Esophagus muscularis mucosa (tissue), 4 donors: Measurements from ENCODE around the gene NKAIN1. TPM values are rescaled to one million over a fixed set of nuclear protein-coding genes. Genes with fewer than 3 reads are reported as not detected.
"Not testable (repeated sequence)": the region's sequence is repeated elsewhere in the genome, so short reads cannot be mapped to it uniquely, and the experiment has no call there.

Source experiments
- DNase-seq: peaks from one replicate; pipeline ENCODE4 v3.0.0-alpha.2; 2017; ENCODE audit errors: extremely low spot score
- H3K27ac ChIP-seq, 4 donors: fragments of 200-600 bp; sonication (generic); replicated peaks in 1 of 4; 1 replicate in 3 of 4; 2 replicates in 1 of 4; pipeline ENCODE4 v1.5.1; 2016 to 2019; ENCODE audit warnings: mild to moderate bottlenecking in 1 of 4
- H3K27me3 ChIP-seq, 4 donors: fragments of 200-600 bp; sonication (generic); one replicate each; pipeline versions ENCODE4 v1.5.1 to v1.6.0; 2016 to 2019
- H3K36me3 ChIP-seq, 4 donors: fragments of 200-600 bp; sonication (generic); one replicate each; pipeline ENCODE4 v1.5.1; 2016 to 2019
- H3K4me1 ChIP-seq, 4 donors: fragments of 200-600 bp; sonication (generic); one replicate each; pipeline ENCODE4 v1.5.1; 2016 to 2019
- H3K4me3 ChIP-seq, 4 donors: fragments of 200-600 bp; sonication (generic); 1 replicate in 2 of 4; 2 replicates in 2 of 4; pipeline ENCODE4 v1.5.1; 2016 to 2019; ENCODE audit warnings: mild to moderate bottlenecking in 4 of 4, moderate library complexity in 1 of 4
- H3K9me3 ChIP-seq, 4 donors: fragments of 200-600 bp; sonication (generic); 1 replicate in 3 of 4; 2 replicates in 1 of 4; pipeline ENCODE4 v1.5.1; 2016 to 2019
- EP300 ChIP-seq: sonication (generic); formaldehyde crosslinking; IDR thresholded peaks from one replicate; pipeline ENCODE4 v1.6.1; 2017; ENCODE audit warnings: antibody characterized with exemption
- POLR2A ChIP-seq: fragments of 450-650 bp; IDR thresholded peaks from one replicate; pipeline ENCODE4 v1.6.1; 2017; ENCODE audit warnings: antibody characterized with exemption, moderate library complexity, mild to moderate bottlenecking, low read depth
- POLR2AphosphoS5 ChIP-seq, 2 donors: sonication (generic); formaldehyde crosslinking; IDR thresholded peaks; one replicate each; pipeline ENCODE4 v1.6.1; 2017; ENCODE audit warnings: antibody characterized with exemption in 2 of 2
- WGBS: methylation state at CpG from one replicate; pipeline ENCODE4 v1.1.5; 2018; 5-methylcytosine and 5-hydroxymethylcytosine counted together
- intact Hi-C: fragments of 100-400 bp; cut with DNase I; formaldehyde crosslinking; loops from one replicate; pipeline ENCODE4 v1.15.1; 2023
- total RNA-seq, 4 donors: library from RNA; depleted of rRNA; stranded (reverse); fragments of >200 nt; gene quantifications; one replicate each; pipeline versions ENCODE4 v1.1.0 to v1.2.1, GENCODE V29; 2016
- TF ChIP-seq, protein P1 (sequence below), 3 experiments: fragments of 200-600 bp in 2 of 3; fragments of 450-650 bp in 1 of 3; sonication (generic) in 2 of 3; IDR thresholded peaks; one replicate each; pipeline ENCODE4 v1.5.1; 2017 to 2019; ENCODE audit warnings: antibody characterized with exemption in 3 of 3, mild to moderate bottlenecking in 2 of 3, moderate library complexity in 1 of 3

The NKAIN1 gene
- not detected for total RNA-seq

DNA sequence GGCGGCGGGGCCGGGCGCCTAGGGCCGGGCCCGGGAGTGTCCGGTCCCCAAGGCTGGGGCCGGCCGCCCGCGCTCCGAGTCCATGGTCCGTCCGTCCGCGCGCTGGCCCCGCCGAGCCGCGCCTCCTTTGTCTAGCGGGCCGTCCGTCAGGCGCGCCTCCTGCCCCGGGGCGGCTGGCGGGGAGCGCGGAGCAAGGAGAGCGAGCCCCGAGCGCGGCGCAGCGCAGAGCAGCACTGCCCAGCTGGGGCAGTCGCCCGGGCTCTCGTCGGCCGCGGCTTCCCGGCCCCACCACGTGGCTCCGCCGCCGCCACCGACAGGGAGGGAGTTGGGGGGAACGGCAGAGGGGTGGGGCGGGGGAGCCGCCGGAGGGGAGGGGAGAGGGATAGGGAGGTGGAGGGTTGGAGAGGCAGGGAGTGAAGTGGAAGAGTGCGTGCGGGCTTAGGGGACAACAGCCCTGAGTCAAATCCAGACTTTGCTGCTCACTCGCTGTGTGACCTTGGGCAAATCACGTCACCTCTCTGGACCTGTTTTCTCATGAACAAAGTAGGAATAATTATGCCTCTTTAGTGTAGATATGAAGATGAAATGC, at the start of gene NKAIN1:
Gene NKAIN1, minus strand, starts transcription at position 235 of the 589 bp plus-strand sequence. CDS start 340 bp downstream, outside the sequence.
- Histone ChIP-seq H3K4me3 (peak within 1 kb of the TSS; percentile 35 to 47 (median 43)), H3K9me3 (no peaks in the 10 kb centered on the region), H3K27me3 (peaks cover 0 to 67% (median 26%) of the 10 kb centered on the region in 4 donors), H3K27ac (no peak within 1 kb of the TSS), H3K4me1 (peaks cover 2 to 18% (median 16%) of the 10 kb centered on the region in 4 donors), H3K36me3 (no peaks in the 10 kb centered on the region)
- TF ChIP-seq POLR2A = no peak
- TF ChIP-seq, protein P1, sequence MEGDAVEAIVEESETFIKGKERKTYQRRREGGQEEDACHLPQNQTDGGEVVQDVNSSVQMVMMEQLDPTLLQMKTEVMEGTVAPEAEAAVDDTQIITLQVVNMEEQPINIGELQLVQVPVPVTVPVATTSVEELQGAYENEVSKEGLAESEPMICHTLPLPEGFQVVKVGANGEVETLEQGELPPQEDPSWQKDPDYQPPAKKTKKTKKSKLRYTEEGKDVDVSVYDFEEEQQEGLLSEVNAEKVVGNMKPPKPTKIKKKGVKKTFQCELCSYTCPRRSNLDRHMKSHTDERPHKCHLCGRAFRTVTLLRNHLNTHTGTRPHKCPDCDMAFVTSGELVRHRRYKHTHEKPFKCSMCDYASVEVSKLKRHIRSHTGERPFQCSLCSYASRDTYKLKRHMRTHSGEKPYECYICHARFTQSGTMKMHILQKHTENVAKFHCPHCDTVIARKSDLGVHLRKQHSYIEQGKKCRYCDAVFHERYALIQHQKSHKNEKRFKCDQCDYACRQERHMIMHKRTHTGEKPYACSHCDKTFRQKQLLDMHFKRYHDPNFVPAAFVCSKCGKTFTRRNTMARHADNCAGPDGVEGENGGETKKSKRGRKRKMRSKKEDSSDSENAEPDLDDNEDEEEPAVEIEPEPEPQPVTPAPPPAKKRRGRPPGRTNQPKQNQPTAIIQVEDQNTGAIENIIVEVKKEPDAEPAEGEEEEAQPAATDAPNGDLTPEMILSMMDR (IDR thresholded peaks at IDR 0.05) = no peak
- TF ChIP-seq POLR2AphosphoS5 (IDR thresholded peaks at IDR 0.05) = no peak
- no peak for TF ChIP-seq EP300
- WGBS = 0% methylated on average over 11 of the region's 57 CpGs
- intact Hi-C loops = no loop called here
- DNase-seq = no peak

DNA sequence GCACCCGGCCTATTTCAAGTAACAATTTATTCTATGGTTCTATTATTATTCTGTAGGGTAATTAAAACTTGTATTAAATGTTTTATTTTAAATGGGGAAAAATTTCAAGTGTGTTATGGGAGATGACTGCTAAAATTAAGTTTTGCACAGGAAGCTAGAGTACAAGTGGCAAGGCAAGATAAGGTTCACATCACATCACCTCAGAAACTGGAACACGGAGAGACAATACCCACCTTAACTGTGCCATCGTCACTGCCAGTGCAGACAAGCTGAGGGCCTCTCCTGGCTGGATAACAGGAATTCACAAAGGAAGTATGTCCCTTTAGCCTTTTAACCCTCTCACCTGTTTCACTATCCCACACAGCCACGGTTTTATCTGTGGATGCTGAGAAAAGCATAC, 49.3 kb upstream of the NKAIN1 start:
- Histone ChIP-seq H3K4me3 (no peak overlapping the region), H3K9me3 (no peaks in the 10 kb centered on the region), H3K4me1 (peaks cover 0 to 6% (median 0%) of the 10 kb centered on the region in 4 donors), H3K36me3 (peaks cover 36 to 94% (median 85%) of the 10 kb centered on the region in 4 donors), H3K27me3 (no peaks in the 10 kb centered on the region), H3K27ac (no peak overlapping the region)
- 77% methylated on average over 4 of the region's 4 CpGs for WGBS
- intact Hi-C loops = no loop called here
- no peak for TF ChIP-seq EP300
- no peak for DNase-seq

DNA sequence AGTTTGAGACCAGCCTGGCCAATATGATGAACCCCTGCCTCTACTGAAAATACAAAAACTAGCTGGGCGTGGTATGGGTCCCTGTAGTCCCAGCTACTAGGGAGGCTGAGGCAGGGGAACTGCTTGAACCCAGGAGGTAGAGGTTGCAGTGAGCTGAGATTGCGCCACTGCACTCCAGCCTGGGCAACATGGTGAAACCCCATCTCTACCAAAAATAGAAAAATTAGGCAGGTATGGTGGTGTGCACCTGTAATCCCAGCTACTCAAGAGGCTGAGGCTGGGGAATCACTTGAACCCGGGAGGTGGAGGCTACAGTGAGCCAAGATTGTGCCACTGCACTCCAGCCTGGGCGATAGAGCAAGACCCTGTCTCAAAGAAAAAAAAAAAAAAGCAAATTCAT, 48.1 kb upstream of the NKAIN1 start:
- DNase-seq, H3K4me3 ChIP-seq, intact Hi-C loops, H3K27me3 ChIP-seq, H3K27ac ChIP-seq, H3K4me1 ChIP-seq, H3K9me3 ChIP-seq: not testable (repeated sequence)
- 90% methylated on average over 4 of the region's 4 CpGs for WGBS
- peaks cover 36 to 92% (median 83%) of the 10 kb centered on the region in 4 donors for H3K36me3 ChIP-seq

DNA sequence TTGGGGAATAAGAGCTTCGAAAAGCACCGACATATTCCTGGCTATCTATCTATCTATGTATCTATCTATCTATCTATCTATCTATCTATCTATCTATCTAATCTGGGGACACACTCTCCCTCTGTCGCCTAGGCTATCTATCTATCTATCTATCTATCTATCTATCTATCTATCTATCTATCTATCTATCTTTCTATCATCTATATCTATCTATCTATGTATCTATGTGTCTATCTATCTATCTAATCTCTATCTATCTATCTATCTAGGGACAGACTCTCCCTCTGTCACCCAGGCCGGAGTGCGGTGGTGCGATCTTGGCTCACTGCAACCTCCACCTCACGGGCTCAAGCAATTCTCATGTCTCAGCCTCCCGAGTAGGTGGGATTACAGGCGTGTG, 42.7 kb upstream of the NKAIN1 start:
- intact Hi-C loops, H3K27me3 ChIP-seq, H3K4me1 ChIP-seq, DNase-seq, H3K4me3 ChIP-seq, H3K27ac ChIP-seq, H3K9me3 ChIP-seq: not testable (repeated sequence)
- H3K36me3 ChIP-seq = peaks cover 44 to 92% (median 73%) of the 10 kb centered on the region in 4 donors
- WGBS = 96% methylated on average over 9 of the region's 9 CpGs

DNA sequence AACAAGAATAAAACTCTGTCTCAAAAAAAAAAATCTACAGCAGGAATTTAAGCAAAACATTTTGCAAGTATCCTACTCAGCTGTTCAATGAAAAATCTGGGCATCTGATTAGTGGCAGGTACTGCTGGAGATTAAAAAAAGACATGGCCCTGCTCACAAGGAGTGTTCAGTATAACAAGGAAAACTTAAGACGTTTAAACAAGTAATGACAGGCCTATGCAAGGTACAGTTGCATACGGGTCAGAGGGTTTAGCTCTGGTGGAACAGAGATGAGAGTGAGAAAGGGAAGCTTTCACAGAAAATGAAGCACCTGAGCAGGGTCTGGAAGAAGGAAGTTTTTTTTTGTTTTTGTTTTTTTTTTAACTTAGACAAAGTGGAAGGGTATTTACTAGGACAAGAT, 33.9 kb upstream of the NKAIN1 start:
- Histone ChIP-seq H3K36me3 (peaks cover 17 to 97% (median 74%) of the 10 kb centered on the region in 4 donors), H3K9me3 (no peaks in the 10 kb centered on the region), H3K27ac (no peak overlapping the region), H3K4me1 (peaks cover 0 to 13% (median 8%) of the 10 kb centered on the region in 4 donors), H3K27me3 (no peaks in the 10 kb centered on the region), H3K4me3 (no peak overlapping the region)
- no peak for DNase-seq
- intact Hi-C loops = no loop called here
- TF ChIP-seq POLR2AphosphoS5 (IDR thresholded peaks at IDR 0.05) (no peak), POLR2A (no peak), EP300 (no peak)
- TF ChIP-seq, protein P1 (IDR thresholded peaks at IDR 0.05) = no peak
- 69% methylated on average over 2 of the region's 2 CpGs for WGBS

DNA sequence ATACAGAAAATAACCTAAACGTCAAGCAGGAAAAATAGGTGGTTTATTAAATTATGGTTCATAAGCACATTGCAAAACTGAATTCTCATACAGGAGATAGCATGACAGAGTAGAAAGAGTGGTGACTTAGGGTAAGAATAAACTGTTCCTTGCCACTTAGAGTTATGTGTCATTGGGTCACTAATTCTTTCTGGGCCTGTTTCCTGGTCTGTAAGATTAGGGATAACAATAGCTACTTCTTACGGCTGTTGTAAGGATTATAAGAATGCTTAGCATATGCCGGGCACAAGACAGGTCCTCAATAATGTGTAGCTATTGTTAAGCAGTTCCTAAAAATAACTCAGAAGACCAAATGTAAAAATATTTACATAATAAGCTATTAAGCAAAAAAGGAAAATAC, 32.7 kb upstream of the NKAIN1 start:
- intact Hi-C loops = no loop called here
- H3K36me3 ChIP-seq = peaks cover 21 to 97% (median 73%) of the 10 kb centered on the region in 4 donors
- H3K4me3 ChIP-seq = no peak overlapping the region
- H3K27me3 ChIP-seq = no peaks in the 10 kb centered on the region
- no peaks in the 10 kb centered on the region for H3K9me3 ChIP-seq
- peaks cover 0 to 13% (median 8%) of the 10 kb centered on the region in 4 donors for H3K4me1 ChIP-seq
- TF ChIP-seq POLR2AphosphoS5 (IDR thresholded peaks at IDR 0.05) (no peak), POLR2A (no peak), EP300 (no peak)
- TF ChIP-seq, protein P1 (IDR thresholded peaks at IDR 0.05) = no peak
- 37% methylated on average over 3 of the region's 3 CpGs for WGBS
- DNase-seq = no peak
- no peak overlapping the region for H3K27ac ChIP-seq
